Esophagus squamous epithelium (tissue), 4 donors: ENCODE measurements around the gene MAMDC2.

Source experiments
- POLR2A ChIP-seq, 4 donors: fragments of 450-650 bp; IDR thresholded peaks; one replicate each; pipeline ENCODE4 v1.6.1; 2017; ENCODE audit warnings: antibody characterized with exemption in 4 of 4, mild to moderate bottlenecking in 4 of 4, moderate library complexity in 3 of 4
- TF ChIP-seq, protein P1 (sequence below), 6 experiments: fragments of 450-650 bp in 4 of 6; fragments of 200-600 bp in 2 of 6; sonication (generic) in 2 of 6; IDR thresholded peaks; one replicate each; pipeline ENCODE4 v1.5.1; 2016 to 2019; ENCODE audit warnings: antibody characterized with exemption in 6 of 6, mild to moderate bottlenecking in 4 of 6, moderate library complexity in 4 of 6

GRCh38 chr9:70040376-70040903 is 3.2 kb upstream of the MAMDC2 start:
- TF ChIP-seq POLR2A (IDR thresholded peaks at IDR 0.05), result no peak
- TF ChIP-seq, protein P1, sequence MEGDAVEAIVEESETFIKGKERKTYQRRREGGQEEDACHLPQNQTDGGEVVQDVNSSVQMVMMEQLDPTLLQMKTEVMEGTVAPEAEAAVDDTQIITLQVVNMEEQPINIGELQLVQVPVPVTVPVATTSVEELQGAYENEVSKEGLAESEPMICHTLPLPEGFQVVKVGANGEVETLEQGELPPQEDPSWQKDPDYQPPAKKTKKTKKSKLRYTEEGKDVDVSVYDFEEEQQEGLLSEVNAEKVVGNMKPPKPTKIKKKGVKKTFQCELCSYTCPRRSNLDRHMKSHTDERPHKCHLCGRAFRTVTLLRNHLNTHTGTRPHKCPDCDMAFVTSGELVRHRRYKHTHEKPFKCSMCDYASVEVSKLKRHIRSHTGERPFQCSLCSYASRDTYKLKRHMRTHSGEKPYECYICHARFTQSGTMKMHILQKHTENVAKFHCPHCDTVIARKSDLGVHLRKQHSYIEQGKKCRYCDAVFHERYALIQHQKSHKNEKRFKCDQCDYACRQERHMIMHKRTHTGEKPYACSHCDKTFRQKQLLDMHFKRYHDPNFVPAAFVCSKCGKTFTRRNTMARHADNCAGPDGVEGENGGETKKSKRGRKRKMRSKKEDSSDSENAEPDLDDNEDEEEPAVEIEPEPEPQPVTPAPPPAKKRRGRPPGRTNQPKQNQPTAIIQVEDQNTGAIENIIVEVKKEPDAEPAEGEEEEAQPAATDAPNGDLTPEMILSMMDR (IDR thresholded peaks at IDR 0.05), result no peak
